Measurements from ENCODE around the gene PRRX2.

The PRRX2 gene

DNA sequence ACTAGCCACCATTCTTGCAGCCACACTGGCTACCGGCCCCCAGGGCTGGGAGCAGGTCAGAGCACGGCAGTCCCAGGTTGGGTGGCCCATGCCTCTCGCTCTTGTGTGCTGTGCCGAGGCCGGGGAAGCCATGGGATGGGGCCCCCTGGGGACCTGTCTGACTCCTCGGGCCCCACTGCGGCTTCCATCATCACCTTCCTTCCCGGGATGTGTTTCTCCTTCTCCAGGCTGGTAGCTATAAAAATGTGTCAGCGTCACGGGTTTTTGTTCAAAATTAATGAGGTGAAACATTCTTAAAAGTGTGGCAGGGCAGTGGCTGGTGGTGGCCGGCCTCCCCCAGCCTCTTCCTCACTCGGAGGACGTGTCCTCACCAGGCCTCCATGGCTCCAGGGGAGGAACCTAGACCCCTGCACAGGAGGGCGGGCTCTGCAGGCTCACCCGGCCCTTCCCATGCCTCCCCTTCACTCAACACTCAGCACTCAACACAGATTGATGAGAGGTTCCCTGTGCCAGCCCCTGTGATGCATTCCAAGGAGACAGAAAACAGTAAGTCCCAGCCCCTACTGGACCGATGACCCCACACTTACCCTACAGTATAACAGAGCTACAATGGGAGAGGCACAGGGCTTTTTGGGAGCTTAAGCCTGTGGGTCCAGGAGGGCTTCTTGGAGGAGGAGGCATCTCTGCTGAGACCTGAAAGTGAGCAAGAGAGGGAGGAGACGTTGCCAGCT is 44.2 kb downstream of the PRRX2 start:
- DNase-seq (ENCODE audit: low spot score): no peak

DNA sequence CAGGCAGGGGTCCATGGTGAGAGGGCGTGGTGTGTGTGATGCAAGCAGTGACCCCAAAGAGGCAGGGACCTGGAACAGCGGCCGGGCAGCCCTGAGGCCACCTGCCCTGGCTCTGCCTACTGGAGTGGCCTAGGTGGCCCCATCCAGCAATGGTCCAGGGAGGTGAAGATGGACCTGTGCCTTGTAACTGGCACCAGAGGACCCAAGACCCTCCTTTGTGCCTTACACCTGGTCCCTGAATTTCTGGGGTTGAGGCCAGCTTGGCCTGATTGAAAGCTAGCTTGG is 44.7 kb downstream of the PRRX2 start:
- no peak for DNase-seq (ENCODE audit: low spot score)

DNA sequence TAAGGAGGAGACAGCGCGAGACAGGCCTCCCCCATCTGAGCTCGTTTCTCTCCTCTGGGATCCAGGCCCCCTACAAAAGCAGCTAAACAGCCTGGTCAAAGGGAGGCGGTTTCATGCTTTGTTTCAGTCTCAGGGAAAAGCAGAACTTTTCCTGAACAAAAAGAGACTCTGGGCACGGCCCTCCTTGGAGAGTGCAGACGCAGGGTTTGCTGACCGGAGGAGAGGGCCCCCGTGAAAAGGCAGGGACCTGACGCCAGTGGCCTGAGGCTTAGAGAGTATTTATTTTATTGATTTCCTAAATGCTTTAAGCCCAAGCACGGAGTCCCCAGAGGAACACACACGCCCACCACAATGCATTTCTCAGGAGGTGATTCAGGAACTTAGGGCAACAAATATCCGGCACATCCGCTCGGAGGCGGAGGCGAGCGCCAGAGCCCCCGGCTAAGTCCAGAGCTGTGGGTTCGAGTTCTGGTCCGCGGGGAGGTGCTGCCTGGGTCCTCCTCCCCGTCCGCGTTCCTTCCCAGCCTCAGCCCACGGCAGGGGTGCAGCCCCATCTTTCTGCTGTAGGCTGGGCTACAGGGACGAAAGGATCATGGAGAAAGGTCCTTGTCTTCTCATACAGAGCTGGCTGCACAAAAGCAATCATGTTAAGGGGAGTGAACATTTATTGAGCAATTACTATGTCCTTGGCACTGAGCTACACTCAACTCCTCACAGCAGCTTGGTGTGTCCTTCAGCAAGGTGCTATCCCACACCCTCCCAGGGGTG is 47.4 kb downstream of the PRRX2 start:
- DNase-seq (ENCODE audit: low spot score): no peak

DNA sequence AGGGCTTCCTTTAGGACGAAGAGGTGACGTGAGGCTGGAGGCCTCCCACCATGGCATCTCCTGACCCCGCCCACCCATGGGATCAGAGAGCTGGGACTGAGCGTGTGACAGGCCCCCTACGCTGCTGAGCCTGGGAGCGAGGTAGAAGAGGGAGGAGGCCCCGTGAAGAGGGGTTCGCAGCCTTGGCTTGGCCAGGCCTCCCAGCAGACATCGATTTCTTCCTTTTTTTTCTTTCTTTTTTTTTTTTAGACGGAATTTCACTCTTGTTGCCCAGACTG is 47.9 kb downstream of the PRRX2 start:
- DNase-seq (ENCODE audit: low spot score): no peak

DNA sequence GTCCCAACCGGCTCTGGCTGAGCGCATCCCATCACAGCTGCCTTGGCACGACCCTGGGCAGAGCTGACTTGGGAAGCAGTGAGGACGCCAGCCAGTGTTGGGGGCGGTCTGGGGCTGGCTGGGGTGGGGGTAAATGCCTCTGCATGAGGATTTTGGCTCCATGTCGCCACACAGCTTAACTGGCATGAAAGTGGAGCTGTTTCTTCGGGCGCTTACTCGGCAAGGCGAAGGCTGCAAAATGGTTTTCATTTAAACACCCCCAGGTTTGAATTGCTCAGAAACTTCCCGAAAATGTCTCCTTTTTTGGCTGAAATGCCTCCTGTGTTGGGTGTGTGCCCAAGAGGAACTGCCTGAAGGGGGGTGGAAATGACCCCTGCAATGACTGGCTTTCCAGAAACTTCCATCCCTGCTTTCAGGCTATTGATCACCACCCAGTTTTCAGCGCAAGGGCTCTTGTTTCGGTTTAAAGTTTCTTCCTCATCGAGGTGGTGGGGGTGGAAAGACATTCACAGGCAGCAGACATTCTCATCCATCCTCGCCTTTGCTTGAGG is 49.1 kb downstream of the PRRX2 start:
- no peak for DNase-seq (ENCODE audit: low spot score)

DNA sequence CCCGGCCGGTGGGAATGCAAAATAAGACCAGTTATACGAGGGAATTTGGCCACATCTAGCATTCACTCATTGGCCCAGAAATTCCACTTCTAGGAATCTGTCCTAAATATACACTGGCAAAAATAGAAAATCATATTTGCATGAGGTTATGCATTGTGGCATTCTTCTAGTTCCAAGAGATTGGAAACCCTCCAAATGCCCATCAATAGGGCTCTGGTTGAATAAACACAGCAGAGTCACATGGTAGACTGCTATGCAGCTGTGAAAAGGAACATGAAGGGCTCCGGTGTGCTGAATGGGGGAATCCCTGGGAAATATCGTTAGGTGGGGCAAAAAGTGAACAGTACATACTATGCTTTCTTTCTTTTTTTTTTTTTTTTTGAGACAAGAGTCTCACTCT is 50.6 kb downstream of the PRRX2 start:
- DNase-seq (ENCODE audit: low spot score): no peak

DNA sequence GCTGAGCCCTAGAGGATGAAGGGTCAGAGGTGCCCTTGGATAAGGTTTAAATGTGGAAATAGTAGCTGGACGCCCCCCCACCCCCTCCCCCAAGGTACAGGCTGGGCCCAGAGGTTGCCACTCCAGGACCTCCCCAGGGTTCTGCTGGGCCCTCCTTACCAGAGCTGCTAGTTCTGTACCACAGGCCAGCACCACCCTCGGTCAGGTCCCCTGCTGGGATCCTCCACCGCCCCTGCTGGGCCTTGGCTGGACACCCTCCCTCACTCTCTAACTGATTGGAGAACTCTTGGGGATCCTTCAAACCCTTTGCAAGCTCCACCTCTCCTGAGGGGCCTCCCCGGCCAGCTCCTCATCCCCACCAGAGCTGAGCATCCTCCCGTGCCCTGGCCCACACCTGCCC is 52.5 kb downstream of the PRRX2 start:
- DNase-seq (ENCODE audit: low spot score): no peak

DNA sequence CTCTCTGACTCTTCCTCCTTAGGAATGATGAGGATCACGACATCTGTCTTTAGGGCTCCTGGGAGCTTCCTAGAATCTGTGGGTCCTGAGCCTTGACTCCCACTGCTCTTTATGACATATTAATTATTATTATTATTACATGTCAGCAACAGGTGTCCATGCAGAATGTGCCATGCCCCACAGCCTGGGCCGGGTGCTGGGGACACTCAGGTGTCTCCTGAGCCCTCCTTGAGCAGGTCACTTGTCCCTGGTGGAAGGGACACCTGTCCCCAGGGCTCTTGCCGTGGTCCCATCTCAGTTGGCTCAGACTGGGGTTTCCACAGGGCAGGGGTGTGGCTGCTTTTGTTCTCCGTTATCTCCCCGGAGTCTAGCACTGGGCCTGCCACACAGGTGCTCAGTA is 53.2 kb downstream of the PRRX2 start:
- no peak for DNase-seq (ENCODE audit: low spot score)

DNA sequence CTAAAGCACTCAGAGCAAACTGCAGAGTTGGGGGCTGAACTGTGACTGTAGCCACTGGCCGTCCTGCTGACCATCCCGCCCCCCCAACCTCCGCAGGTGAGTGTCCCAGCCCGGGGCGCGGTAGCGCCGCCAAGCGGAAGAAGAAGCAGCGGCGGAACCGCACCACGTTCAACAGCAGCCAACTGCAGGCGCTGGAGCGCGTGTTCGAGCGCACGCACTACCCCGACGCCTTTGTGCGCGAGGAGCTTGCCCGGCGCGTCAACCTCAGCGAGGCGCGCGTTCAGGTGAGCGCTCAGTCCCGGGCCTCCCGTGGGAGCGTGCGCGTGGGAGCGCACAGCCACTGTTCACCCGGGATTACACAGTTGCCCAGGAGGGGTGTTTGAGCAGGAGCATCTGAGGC is 53.7 kb downstream of the PRRX2 start:
- no peak for DNase-seq (ENCODE audit: low spot score)

DNA sequence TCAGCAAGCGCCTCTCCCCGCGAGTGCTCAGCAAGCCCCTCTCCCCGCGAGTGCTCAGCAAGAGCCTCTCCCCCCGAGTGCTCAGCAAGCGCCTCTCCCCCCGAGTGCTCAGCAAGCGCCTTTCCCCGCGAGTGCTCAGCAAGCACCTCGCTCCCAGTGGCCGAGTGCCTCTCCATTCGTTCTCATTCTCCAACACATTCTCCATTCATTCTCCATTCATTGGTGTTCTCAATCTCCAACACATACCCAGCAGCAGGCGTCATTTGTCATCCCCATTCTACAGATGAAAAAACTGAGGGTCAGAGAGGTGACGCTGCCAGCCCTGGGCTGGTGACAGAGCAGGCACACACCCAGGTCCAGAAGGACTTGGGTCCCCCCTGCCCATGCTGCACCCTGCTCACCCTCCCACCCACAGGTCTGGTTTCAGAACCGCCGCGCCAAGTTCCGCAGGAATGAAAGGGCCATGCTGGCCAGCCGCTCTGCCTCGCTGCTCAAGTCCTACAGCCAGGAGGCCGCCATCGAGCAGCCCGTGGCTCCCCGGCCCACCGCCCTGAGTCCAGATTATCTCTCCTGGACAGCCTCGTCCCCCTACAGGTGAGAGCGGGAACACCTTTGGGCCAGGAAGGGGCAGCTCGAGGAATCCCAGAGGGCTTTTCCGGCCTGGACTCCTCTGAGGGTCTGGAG is 54.9 kb downstream of the PRRX2 start:
- no peak for DNase-seq (ENCODE audit: low spot score)

DNA sequence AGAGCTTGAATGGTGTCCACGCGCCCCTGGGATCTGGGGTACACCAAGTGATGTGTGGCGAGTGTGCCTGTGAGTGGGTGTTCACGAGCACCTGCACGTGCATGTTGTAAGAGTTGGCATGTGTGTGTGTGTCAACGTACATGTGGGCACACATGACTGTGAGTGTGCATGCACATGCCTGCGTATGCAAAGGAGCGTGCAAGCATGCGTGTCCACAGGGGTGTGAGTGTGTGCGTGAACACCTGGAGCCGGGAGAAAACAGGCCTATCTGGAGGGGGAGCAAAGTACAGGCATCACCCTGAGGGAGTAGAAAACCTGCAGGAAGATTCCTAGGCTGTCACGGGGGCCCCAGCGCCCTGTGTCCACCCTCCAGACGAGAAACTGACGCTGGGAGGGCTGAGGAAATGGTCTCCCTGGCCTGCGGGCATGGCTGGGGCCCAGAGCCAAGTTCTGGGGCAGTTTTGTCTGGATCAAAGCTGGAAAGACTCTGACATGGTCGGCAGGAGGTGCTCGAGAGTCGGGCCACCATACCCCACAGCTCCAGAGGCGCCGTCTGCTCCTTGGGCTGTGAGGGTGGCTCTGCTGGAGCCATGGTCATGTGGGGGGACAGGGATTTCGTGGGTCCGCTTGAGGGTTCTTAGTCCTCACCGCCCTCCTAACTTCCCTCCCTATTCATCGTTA is 55.6 kb downstream of the PRRX2 start:
- no peak for DNase-seq (ENCODE audit: low spot score)

DNA sequence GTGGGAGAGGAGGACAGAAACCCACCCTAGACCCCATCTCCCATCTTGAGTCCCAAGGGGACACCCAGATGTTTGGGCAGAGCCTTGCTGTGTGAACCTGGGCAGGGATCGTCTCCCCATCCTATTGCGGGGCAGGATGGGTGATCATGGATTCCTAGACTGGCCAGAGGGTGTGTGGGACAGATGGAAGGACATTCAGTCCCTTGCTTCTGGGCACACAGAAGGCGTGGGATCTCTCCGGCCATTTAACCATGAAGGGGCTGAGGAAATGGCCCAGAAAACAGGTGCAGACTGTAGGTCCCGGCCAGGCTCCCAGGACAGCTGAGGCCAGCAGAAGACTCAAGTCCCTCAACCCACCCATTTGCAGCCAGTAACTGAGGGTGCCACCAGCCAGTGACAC is 57.5 kb downstream of the PRRX2 start:
- no peak for DNase-seq (ENCODE audit: low spot score)

DNA sequence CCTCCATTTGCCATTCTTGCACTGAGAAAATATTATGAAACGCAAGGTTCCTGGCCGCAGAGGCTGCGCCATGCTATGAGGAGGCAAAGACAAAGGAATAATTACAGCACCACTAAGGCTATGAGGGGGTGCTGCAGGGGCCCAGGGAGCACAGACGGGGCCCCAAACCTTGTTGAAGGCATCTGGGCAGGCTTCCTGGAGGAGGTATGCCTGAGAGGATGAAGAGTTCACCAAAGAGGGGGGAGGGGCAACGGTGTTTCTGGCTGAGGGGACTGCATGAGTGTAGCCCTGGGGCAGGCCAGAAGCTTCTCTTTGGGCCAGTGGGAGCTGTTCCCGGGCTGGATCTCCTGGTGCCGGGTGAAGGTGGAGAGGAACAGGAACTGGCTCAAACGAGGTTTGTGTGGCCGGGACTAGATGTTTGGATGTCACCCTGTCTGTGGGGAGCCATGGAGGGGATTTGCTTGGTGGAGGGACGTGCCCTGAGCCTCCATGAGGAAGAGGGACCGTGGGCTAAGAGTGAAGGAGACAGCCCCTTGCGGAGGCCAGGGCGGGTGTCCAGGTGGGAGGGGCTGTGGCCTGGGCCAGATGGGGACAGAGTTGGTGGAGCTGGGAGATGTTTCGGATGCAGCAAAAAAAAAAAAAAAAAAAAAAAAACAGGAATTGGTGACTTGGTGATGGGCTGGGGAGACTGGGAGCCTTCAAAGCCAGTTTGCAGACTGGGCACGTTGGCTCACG is 59.2 kb downstream of the PRRX2 start:
- DNase-seq (ENCODE audit: low spot score): no peak

DNA sequence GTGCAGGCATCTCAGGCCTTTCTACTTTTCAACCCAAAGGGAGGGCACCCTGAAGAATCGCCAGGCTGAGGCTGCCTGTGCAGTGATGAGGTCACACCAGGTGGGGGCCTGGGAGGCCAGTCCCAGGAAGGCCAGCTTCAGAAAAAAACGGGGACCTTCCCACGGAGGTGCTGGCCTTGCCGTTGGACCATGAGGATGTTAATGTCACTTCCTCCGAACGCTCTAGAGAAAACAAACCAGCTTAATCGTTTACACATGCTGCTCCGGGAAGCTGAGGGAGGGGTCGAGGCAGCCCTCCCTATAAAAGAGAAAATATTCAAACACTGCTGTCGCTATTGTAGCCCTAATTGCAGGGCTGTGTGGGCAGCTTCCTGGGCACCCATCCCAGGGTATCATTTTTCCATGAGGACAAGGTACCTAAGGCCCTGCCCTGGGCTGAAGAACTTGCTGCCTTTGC is 60.4 kb downstream of the PRRX2 start:
- no peak for DNase-seq (ENCODE audit: low spot score)

DNA sequence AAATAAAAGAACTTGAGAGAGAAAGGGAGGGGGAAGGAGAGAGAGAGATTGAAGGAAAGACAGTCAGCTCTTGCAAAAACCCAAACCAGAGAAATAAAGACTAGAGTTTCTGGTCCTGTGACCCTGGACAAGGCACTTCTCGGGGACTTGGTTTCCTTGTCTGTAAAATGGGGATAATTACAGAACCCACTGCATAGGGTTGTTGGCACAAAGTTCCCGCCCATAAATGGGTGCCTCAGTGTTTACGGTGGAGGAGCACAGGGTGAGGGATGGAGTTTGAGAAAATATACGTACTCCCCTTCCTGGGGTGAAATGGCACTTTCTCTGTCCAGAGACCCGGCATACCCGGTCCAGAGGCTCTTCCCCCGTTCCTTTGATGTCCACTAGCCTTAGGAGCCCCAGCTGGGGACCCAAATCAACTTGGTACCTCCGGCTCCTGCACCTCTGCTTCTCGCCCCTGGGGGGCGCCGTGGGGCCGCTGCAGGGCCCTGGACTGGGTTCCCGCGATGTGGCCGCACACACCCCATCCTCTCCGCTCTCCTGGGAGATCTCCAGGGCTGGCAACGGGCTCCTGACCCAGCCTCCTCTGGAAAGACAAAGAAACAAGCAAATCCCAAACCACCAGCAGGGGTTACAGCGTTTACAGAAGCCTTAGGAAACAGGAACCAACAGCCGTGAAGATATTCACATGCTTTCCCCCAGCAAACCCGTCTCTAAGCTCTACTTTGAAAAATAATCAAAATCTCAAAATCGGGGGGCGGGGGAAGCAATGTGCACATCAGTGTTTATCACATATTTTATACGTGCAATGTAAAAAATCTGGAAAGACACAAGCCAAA is 61.1 kb downstream of the PRRX2 start:
- DNase-seq (ENCODE audit: low spot score): peak; percentile 63

DNA sequence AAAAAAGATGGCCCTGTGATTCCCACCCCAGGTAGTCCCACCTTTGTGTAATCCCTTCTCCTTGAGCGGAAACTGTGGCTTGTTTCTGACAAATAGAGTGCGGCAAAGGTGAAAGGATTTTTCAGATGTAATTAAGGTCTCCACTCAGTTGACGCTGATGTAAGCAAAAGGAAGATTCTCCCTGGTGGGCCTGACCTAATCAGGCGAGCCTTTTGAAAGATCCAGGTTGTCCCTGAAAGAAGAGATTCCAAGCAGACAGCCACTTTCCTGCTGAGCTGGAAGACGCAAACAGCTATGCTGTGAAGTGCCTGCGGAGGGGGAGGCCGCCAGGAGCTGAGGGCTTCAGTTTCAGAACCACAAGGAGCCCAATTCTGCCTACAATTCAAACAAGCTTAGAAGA is 63.3 kb downstream of the PRRX2 start:
- DNase-seq (ENCODE audit: low spot score): no peak

DNA sequence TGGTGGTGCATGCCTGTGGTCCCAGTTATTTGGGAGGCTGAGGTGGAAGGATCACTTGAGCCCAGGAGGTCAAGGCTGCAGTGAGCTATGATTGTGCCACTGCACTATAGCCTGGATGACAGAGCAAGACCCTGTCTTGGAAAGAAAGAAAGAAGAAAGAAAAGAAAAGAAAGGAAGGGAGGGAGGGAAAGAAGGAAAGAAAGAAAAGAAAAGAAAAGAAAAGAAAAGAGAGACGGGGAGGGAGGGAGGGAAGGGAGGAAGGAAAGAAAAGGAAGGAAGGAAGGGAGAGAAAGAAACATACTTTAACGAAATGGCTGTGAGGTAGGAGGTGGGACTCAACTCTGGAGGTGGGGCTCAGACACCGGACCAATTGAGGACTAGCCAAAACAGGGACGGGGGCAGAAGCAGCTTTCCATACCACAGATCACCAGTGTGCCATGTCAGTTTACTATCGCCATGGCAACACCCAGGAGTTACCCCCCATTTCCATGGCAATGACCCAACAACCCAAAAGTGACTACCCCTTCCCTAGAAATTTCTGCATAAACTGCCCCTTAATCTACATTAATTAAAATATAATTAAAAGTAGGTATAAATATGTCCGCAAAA is 66.1 kb downstream of the PRRX2 start:
- DNase-seq (ENCODE audit: low spot score): no peak

DNA sequence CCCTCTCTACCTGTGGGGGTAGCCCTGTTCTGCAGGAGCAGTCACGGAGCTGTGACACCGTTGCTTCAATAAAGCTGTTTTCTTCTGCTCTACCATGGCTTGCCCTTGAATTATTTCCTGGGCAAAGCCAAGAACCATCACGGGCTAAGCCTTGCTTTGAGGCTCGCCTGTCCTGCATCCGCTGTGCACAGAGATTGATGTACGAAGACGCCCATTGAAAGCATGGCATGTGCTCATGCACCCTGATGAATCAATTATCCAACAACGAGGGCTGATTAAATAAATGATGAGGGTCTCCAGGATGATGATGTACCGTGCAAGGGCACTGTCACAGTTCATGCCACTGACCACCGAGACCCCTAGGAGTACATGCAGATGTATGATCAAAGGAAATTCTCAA is 66.7 kb downstream of the PRRX2 start:
- no peak for DNase-seq (ENCODE audit: low spot score)

DNA sequence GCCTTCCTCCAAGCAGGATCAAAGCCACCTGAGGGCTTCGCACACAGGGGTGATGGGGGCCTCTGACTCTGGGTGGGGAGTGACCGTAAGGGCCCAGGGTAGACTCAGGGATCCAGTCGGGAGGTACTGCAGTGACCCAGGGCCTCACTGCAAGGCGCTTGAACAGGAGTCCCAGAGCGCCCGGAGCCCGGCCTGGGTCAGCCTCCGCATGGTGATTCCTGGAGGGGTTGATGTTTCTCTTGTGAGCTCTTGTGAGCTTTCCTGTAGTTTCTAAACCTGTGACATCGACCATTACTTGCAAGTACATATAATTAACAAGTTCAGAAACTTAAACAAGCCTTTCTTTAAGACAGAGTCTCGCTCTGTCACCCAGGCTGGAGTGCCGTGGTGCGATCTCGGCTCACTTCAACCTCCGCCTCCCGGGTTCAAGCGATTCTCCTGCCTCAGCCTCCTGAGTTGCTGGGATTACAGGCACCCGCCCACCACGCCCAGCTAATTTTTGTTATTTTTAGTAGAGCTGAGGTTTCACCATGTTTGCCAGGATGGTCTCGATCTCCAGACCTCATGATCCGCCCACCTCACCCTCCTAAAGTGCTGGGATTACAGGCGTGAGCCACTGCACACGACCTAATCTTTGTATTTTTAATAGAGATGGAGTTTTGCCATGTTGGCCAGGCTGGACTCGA is 67.6 kb downstream of the PRRX2 start:
- DNase-seq (ENCODE audit: low spot score): no peak

DNA sequence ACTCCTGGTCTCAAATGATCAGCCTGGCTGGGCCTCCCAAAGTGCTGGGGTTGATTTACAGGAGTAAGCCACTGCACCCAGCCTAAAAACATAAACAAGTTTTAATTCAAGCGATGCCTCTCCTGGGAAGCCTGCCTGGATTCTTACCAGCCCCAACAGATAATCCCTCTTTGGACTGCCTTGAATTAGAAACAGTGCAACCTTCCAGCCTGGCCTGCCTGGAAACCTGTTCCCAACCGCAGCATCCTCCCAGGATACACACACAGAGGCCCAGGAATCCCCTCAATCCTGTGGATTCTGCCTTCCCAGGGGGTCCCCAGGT is 68.1 kb downstream of the PRRX2 start:
- no peak for DNase-seq (ENCODE audit: low spot score)
